GM18951 (cell line): ENCODE measurements around the gene ARL10.
A peak's percentile ranks its signal among the peaks of the same experiment; 100 is the strongest.

Experiments used
- POLR2A ChIP-seq: IDR thresholded peaks from 4 replicates; pipeline ENCODE4 v1.6.1; 2011; ENCODE audit warnings: mild to moderate bottlenecking; ENCODE audit not compliant: insufficient read length, insufficient read depth; ENCODE audit errors: extremely low read depth
- in situ Hi-C: fragments of 300-500 bp; cut with MboI; formaldehyde crosslinking; loops from one replicate; pipeline ENCODE4 v1.12.0; 2022; ENCODE audit warnings: low sequenced_read_pairs, mixed read lengths, inconsistent platforms; ENCODE audit not compliant: unreplicated experiment

ARL10 gene

DNA sequence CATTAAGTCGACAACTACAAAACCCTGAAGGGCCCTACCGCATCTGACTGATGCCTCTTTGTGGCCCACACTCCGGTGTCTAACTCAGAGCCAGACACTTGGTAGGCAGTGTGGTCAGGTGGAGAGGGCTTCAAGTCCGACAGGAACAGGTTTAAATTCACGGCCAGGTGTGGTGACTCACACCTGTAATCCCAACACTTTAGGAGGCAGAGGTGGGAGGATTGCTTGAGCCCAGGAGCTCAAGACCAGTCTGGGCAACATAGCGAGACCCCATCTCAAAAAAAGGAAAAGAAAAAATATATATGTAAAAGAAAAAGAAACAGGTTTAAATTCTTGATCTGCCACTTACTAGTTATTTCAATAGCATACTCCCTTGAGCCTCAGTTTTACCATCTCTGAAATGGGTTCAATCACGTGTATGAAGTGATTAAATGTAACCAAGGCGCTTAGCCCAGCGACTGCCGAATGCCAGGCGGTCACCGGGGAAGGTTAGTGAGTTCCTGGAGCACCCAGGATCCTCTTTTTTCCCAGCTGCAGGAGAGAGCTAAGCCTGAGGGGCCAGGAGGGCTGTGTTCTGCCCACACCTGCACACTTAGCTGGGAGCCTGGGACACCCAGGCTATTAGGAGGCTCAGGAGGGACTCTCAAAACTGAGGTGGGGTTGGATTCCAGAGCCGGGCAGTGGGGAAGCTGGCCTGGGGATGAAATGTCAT is 50.1 kb downstream of the ARL10 start:
- in situ Hi-C loops = loop anchor here (25.0 kb wide), 1 partner anchor 678 kb away; no protein-coding TSS in a partner anchor
- no peak for TF ChIP-seq POLR2A

DNA sequence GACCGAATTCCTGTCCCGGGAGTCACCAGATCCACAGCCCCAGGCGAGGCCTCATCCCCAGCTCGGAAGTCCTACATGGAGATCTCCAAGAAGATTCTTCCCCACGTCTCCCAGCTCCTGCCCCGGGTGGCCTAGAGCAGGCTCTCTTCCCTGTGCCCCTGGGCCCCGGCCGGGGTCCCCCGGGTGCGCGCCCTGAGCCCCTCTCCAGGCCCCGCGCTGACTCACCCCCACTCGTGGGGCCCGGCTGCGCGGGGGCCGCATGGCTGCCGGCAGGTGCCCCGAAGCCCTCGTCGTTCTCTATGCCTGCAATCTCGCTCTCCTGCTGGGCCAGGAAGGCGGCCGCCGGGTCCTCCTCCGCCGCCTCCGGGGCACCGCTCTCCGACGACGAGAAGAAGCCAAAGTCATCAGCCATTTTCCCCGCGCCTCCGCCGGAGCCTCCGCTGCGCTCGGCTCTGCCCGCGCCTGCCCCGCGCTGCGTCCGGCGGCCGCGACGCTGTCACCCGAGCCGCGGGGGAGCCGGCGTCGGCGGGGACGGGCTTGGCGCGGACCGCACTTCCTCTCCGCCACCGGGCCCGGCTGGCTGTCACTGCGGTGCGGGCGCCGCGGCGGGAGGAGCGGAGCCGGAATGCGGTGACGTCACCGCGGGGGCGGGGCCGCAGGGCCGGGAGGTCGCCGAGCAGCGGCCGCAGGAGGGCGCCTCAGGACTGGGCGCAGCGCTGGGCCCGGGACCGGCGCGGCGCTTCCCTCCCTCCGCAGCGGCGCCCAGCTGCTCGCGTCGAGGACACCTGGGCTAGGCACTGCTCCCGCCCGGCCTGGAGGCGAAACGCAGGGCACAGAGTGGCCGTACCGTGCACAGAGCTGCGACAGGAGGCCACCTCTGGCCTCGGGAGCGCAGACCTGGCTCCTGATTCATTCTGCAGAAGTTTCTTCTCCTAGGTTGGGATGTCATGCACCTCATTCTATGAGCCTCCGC is 51.0 kb downstream of the ARL10 start, which contains the start of gene CLTB:
Gene CLTB, minus strand, starts transcription at position 588 of the 973 bp plus-strand sequence. Its CDS starts 176 bp downstream, at position 412.
- peak; percentile 79 for TF ChIP-seq POLR2A
- in situ Hi-C loops = loop anchor here (25.0 kb wide), 1 partner anchor 679 kb away; no protein-coding TSS in a partner anchor

DNA sequence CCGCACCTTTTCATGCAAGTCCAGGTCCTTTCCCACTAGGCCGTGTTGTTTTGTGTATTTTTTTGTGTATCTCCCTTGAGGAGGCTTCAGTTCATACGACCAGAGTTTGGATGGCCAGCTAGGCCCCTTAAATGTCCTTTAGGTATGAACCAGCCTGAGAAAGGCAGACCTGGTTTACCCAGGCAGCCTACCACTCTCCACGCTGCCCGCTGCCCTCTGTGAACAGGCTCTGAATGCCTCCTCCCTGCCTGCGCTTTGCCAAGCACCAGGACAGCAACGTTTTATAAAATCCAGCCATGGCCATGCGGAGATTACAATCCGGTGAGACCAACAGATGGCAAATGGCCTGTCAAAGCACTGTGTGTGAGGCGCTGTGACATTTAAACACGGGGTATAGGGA is 51.7 kb downstream of the ARL10 start:
- TF ChIP-seq POLR2A = no peak
- in situ Hi-C loops = loop anchor here (25.0 kb wide), 1 partner anchor 680 kb away; no protein-coding TSS in a partner anchor

DNA sequence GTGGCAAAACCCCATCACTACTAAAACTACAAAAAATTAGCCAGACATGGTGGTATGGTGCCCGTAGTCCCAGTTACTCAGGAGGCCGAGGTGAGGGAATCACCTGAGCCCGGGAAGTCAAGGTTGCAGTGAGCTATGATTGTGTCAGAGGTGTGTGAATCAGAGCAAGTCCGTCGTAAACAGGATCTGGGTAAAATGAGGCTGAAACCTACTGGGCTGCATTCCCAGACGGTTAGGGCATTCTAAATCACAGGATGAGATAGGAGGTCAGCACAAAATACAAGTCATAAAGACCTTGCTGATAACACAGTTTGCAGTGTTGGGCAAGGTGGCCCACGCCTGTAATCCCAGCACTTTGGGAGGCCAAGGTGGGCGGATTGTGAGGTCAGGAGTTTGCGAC is 53.0 kb downstream of the ARL10 start:
- TF ChIP-seq POLR2A = no peak
- in situ Hi-C loops = loop anchor here (25.0 kb wide), 1 partner anchor 681 kb away; no protein-coding TSS in a partner anchor

DNA sequence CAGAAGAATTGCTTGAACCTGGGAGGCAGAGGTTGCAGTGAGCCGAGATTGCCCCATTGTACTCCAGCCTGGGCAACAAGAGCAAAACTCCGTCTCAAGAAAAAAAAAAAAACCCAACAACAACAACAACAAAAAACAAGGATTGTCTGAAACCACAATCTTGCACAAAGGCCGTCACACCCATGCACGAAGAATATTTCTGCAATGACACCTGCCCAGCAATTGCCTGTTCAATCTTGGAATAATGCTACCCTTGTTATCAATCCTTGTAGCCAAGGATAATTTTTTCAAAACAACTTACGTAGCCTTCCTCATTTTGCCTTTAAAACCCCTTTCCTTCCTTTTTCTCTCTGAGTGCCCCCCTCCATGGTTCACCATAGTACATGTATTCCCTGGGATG is 54.8 kb downstream of the ARL10 start:
- in situ Hi-C loops = loop anchor here (25.0 kb wide), 1 partner anchor 683 kb away; no protein-coding TSS in a partner anchor
- no peak for TF ChIP-seq POLR2A

DNA sequence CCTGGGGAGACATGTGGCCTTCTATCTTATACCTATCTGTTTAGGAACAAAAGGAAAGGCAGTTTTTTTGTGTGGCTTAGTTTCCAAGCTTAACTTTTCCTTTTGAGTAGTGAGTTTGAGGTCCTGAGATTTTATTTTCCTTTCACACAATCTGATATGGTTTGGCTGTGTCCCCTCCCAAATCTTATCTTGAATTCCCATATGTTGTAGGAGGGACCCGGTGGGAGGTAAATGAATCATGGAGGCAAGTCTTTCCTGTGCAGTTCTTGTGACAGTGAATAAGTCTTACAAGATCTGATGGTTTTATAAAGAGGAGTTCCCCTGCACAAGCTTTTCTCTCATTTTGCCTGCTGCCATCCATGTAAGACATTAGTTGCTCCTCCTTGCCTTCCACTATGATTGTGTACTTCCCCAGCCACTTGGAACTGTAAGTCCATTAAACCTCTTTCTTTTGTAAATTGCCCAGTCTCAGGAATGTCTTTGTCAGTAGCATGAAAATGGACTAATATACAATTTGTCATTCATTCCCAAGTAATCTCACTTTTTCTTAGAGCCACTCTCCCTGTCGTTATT is 55.8 kb downstream of the ARL10 start:
- no peak for TF ChIP-seq POLR2A

DNA sequence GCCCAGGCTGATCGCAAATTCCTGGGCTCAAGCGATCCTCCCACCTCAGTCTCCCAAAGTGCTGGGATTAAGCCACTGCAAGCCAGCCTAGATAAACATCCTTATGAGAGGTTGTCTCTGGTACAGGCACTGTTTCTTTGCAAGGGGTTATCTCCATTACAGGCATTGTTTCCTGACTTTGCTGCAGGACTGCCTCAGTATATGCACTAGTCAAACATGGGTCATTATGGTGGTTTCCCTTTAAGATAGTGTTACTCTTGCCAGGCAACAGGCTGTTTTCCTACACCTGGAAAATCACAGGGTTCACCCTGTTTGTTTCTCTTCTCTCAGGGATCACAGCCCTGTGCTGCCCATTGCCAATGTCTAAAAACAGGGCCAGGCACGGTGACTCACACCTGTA is 58.9 kb downstream of the ARL10 start:
- TF ChIP-seq POLR2A = no peak

More for the DNA sequence above, 55.8 kb downstream of the ARL10 start:
- in situ Hi-C loops = loop anchor here (25.0 kb wide), 1 partner anchor 684 kb away; no protein-coding TSS in a partner anchor

DNA sequence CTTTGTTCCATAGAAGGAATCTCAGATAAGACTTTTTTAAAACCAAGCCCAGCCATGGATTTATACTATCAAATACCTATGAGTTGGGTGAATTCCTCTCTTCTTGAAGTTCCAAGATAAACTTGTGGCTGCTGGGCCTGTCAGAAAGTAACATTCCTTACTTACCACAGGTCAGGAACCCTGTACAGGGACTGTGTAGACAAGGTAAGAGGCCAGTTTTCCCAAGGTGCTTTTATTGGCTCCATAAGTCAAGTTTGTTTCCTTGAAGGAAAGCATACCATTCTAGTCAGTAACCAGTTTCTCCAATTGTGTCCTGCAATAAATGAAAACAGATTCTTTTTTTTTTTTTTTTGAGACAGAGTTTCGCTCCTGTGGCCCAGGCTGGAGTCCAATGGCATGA is 59.9 kb downstream of the ARL10 start:
- TF ChIP-seq POLR2A = no peak
- in situ Hi-C loops = no loop called here

More for the DNA sequence above, 58.9 kb downstream of the ARL10 start:
- in situ Hi-C loops = loop anchor here (25.0 kb wide), 1 partner anchor 687 kb away; no protein-coding TSS in a partner anchor

DNA sequence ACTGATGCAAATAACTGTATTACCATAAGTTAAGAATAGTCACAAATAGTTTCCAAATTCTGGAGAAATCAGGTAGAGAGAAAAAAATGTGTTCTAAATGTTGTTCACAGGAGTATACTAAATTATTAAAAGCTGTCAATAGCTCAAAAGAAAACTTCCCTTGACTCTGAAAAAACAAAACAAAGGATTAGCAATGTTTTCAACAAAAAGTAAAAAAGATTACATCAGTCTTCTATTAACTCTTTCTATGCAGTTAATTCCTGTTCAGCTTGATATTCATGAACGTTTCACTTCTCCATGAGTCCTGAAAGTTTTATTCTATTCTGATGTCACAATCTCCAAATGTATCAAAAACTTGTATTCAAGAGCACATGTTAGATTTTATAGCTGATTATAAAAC is 60.5 kb downstream of the ARL10 start:
- in situ Hi-C loops = no loop called here

DNA sequence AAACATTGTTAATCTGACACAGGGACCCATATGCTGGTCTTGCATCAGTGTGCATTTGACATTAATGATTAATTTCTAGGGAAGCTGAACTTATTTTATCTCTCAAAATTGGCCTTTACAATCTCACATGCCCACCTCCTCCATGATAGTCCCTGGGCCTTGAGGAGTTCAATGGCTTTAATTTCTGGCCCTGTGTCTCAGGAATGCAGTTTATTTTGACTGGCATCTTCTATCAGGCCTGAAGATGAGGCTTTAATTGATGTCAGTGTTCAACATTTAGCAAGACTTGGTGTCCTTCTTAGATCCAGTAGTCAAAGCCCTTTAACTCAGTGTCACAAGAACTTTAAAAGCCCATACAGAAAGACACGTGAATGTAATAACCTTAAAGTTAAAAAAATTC is 61.6 kb downstream of the ARL10 start:
- TF ChIP-seq POLR2A = no peak

More for the DNA sequence above, 60.5 kb downstream of the ARL10 start:
- TF ChIP-seq POLR2A = no peak

DNA sequence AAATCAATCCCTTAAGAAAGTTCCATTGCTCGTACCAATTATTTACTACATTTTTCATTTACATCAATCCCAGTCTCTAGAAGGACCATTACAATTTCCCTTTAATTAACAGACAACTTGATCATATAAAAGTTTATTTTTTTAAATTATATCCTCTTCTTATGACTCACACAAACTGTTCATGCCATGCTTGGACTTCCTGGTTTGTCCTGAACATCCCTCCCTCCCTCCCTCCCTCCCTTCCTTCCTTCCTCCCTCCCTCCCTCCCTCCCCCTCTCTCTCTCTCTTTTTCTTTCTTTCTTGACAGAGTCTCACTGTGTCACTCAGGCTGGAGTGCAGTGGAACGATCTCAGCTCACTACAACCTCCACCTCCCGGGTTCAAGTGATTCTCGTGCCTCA is 62.7 kb downstream of the ARL10 start:
- in situ Hi-C loops = no loop called here
- TF ChIP-seq POLR2A = no peak

More for the DNA sequence above, 61.6 kb downstream of the ARL10 start:
- in situ Hi-C loops = no loop called here

DNA sequence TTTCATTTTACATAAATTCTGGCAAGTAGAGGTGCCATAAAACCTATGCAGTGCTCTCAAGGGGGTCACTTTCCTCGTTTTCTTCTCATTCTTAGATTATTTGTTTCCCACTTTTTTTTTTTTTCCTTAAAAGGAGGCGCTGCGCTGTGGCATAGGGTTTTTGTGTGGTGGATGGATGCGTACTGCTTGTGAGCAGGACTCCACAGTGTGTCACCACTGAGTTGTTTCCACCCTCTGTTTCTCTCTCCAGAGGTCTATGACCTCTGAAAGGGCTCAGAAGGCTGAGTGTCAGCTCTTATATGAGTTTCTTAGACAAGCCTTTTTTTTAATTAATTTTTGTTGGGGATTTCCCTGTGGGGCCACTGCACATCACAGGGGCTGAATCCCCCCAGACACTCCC is 64.7 kb downstream of the ARL10 start:
- TF ChIP-seq POLR2A = no peak
- in situ Hi-C loops = no loop called here
